Stimulated activated CD4-positive, alpha-beta T cell treated with anti-CD3 and anti-CD28 coated beads, Interleukin-4, amount 100 ng/mL, for 48 hours (primary cell): ENCODE data around the gene PPP1R3A.

ENCODE experiments used
- DNase-seq, 2 donors: peaks; one replicate each; pipeline ENCODE4 v3.0.0-alpha.2; 2020; ENCODE audit warnings: low read depth in 2 of 2

The PPP1R3A gene

GRCh38 chr7:113883096-113883495 lies 35.7 kb downstream of the PPP1R3A start:
- DNase-seq = no peak

- no peak for DNase-seq
Observed at GRCh38 chr7:113880559-113880958, 38.2 kb downstream of the PPP1R3A start.

- no peak for DNase-seq
Observed at GRCh38 chr7:113878394-113878992, 40.3 kb downstream of the PPP1R3A start.

GRCh38 chr7:113875224-113875623 lies 43.6 kb downstream of the PPP1R3A start:
- no peak for DNase-seq

GRCh38 chr7:113873554-113874151 lies 45.2 kb downstream of the PPP1R3A start:
- no peak for DNase-seq

GRCh38 chr7:113872981-113873380 lies 45.8 kb downstream of the PPP1R3A start:
- no peak for DNase-seq

- DNase-seq = no peak
Observed at GRCh38 chr7:113867325-113867724, 51.5 kb downstream of the PPP1R3A start.

GRCh38 chr7:113856010-113856409 lies 62.8 kb downstream of the PPP1R3A start:
- DNase-seq = no peak

GRCh38 chr7:113840954-113841353 lies 77.9 kb downstream of the PPP1R3A start:
- no peak for DNase-seq

GRCh38 chr7:113835367-113835766 lies 83.4 kb downstream of the PPP1R3A start:
- DNase-seq = no peak

GRCh38 chr7:113832196-113832745 lies 86.5 kb downstream of the PPP1R3A start:
- DNase-seq = no peak

GRCh38 chr7:113831556-113831955 lies 87.3 kb downstream of the PPP1R3A start:
- no peak for DNase-seq

- no peak for DNase-seq
Observed at GRCh38 chr7:113828581-113828980, 90.2 kb downstream of the PPP1R3A start.
